Liver (tissue), 9 donors: ENCODE measurements around the gene FAXDC2. TPM values are rescaled to one million over a fixed set of nuclear protein-coding genes. Genes with fewer than 3 reads are reported as not detected.

Experiments
- DNase-seq: peaks from one replicate; pipeline ENCODE4 v3.0.0-alpha.2; 2017; ENCODE audit warnings: low spot score
- H3K27ac ChIP-seq, 2 donors: one replicate each; pipeline ENCODE4 v1.7.0; 2013; ENCODE audit warnings: inconsistent platforms in 2 of 2, low read length in 2 of 2, control low read depth in 1 of 2, low read depth in 1 of 2, mild to moderate bottlenecking in 1 of 2
- H3K27me3 ChIP-seq, 4 donors: one replicate each; pipeline versions ENCODE4 v1.6.1 to v1.7.0; 2013; ENCODE audit warnings: low read length in 3 of 4, inconsistent platforms in 1 of 4, mild to moderate bottlenecking in 1 of 4, moderate library complexity in 1 of 4; ENCODE audit not compliant: control insufficient read depth in 4 of 4, insufficient read depth in 4 of 4
- H3K36me3 ChIP-seq, 4 donors: one replicate each; pipeline versions ENCODE4 v1.6.1 to v1.7.0; 2013; ENCODE audit warnings: low read length in 3 of 4, mild to moderate bottlenecking in 3 of 4, low read depth in 1 of 4, moderate library complexity in 1 of 4; ENCODE audit not compliant: control insufficient read depth in 4 of 4, insufficient read depth in 3 of 4
- H3K4me1 ChIP-seq, 4 donors: one replicate each; pipeline versions ENCODE4 v1.6.1 to v1.7.0; 2013; ENCODE audit warnings: low read length in 3 of 4, mild to moderate bottlenecking in 3 of 4, moderate library complexity in 1 of 4; ENCODE audit not compliant: control insufficient read depth in 4 of 4, insufficient read depth in 4 of 4
- H3K4me3 ChIP-seq, 3 donors: one replicate each; pipeline versions ENCODE4 v1.6.1 to v1.7.0; 2013; ENCODE audit warnings: low read length in 3 of 3, control low read depth in 1 of 3, low read depth in 1 of 3, mild to moderate bottlenecking in 1 of 3
- H3K9ac ChIP-seq, 2 donors: one replicate each; pipeline ENCODE4 v1.7.0; 2013; ENCODE audit warnings: low read length in 2 of 2, mild to moderate bottlenecking in 2 of 2, moderate library complexity in 2 of 2, control low read depth in 1 of 2, low read depth in 1 of 2
- H3K9me3 ChIP-seq, 4 donors: one replicate each; pipeline versions ENCODE4 v1.6.1 to v1.7.0; 2013; ENCODE audit warnings: low read length in 3 of 4; ENCODE audit not compliant: control insufficient read depth in 4 of 4
- CTCF ChIP-seq: fragments of 150-350 bp; IDR thresholded peaks from 2 replicates; pipeline ENCODE4 v1.5.1; 2017; ENCODE audit warnings: improper control_type of control experiment, low read depth, low read length; ENCODE audit not compliant: missing input control
- EGR1 ChIP-seq, 2 donors: IDR thresholded peaks; 2 replicates each; pipeline ENCODE4 v1.6.1; 2016 to 2018; ENCODE audit warnings: antibody characterized with exemption in 2 of 2, low read depth in 2 of 2
- FOXA1 ChIP-seq: IDR thresholded peaks from 2 replicates; pipeline ENCODE4 v1.6.1; 2016; ENCODE audit warnings: antibody characterized with exemption
- FOXA2 ChIP-seq: IDR thresholded peaks from 2 replicates; pipeline ENCODE4 v1.6.1; 2016; ENCODE audit warnings: antibody characterized with exemption
- GABPA ChIP-seq, 2 donors: IDR thresholded peaks in 1 of 2; conservative IDR thresholded peaks in 1 of 2; 2 replicates each; pipeline ENCODE4 v1.6.1; 2016; ENCODE audit warnings: antibody characterized with exemption in 2 of 2, mild to moderate bottlenecking in 1 of 2, moderate library complexity in 1 of 2
- HNF4A ChIP-seq, 2 donors: conservative IDR thresholded peaks; 2 replicates each; pipeline ENCODE4 v1.6.1; 2016; ENCODE audit warnings: antibody characterized with exemption in 2 of 2, mild to moderate bottlenecking in 2 of 2
- HNF4G ChIP-seq: IDR thresholded peaks from 2 replicates; pipeline ENCODE4 v1.6.1; 2016; ENCODE audit warnings: antibody characterized with exemption
- JUND ChIP-seq, 2 donors: IDR thresholded peaks; 2 replicates each; pipeline ENCODE4 v1.6.1; 2016; ENCODE audit warnings: antibody characterized with exemption in 2 of 2
- MAX ChIP-seq: IDR thresholded peaks from 2 replicates; pipeline ENCODE4 v1.6.1; 2016; ENCODE audit warnings: antibody characterized with exemption
- NR2F2 ChIP-seq: IDR thresholded peaks from 2 replicates; pipeline ENCODE4 v1.6.1; 2016; ENCODE audit warnings: antibody characterized with exemption
- RAD21 ChIP-seq, 2 donors: IDR thresholded peaks; 2 replicates each; pipeline ENCODE4 v1.6.1; 2016; ENCODE audit warnings: antibody characterized with exemption in 2 of 2, mild to moderate bottlenecking in 2 of 2
- RXRA ChIP-seq, 2 donors: IDR thresholded peaks; 2 replicates each; pipeline ENCODE4 v1.6.1; 2017 to 2018; ENCODE audit warnings: antibody characterized with exemption in 2 of 2, mild to moderate bottlenecking in 1 of 2
- SP1 ChIP-seq: IDR thresholded peaks from 2 replicates; pipeline ENCODE4 v1.6.1; 2018; ENCODE audit warnings: antibody characterized with exemption, mild to moderate bottlenecking
- TAF1 ChIP-seq: conservative IDR thresholded peaks from 2 replicates; pipeline ENCODE4 v1.6.1; 2016; ENCODE audit warnings: antibody characterized with exemption, mild to moderate bottlenecking
- YY1 ChIP-seq: IDR thresholded peaks from 2 replicates; pipeline ENCODE4 v1.6.1; 2016; ENCODE audit warnings: antibody characterized with exemption, mild to moderate bottlenecking
- WGBS: extraction: QIAGEN DNeasy Blood & Tissue Kit; methylation state at CpG from one replicate; pipeline ENCODE4 v1.1.7; 2013; 5-methylcytosine and 5-hydroxymethylcytosine counted together
- polyA plus RNA-seq, 2 donors: library from polyadenylated mRNA; stranded (reverse) in 1 of 2; unstranded in 1 of 2; fragments of 200-250 nt in 1 of 2; fragments of >200 nt in 1 of 2; fragmentation: Nextera tagmentation in 1 of 2; extraction: Ambion mirVana in 1 of 2; gene quantifications; one replicate each; pipeline versions ENCODE4 v1.2.1 to v1.2.3, GENCODE V29; 2013 to 2015
- total RNA-seq, 2 donors: library from RNA; depleted of rRNA; stranded (reverse); fragments of >200 nt; gene quantifications; one replicate each; pipeline ENCODE4 v1.2.3, GENCODE V29; 2014
- TF ChIP-seq, protein P1 (sequence below): IDR thresholded peaks from 2 replicates; pipeline ENCODE4 v1.6.1; 2016; ENCODE audit warnings: antibody characterized with exemption
- TF ChIP-seq, protein P2 (sequence below): IDR thresholded peaks from 2 replicates; pipeline ENCODE4 v1.6.1; 2016; ENCODE audit warnings: antibody characterized with exemption
- TF ChIP-seq, protein P3 (sequence below): IDR thresholded peaks from 2 replicates; pipeline ENCODE4 v1.6.1; 2016; ENCODE audit warnings: antibody characterized with exemption, mild to moderate bottlenecking
- donor health status: healthy.
- donor health status: healthy.
- donor health status: healthy.
- donor health status: healthy.
- donor health status: healthy.

The FAXDC2 gene
- total and polyA plus RNA-seq, 4 donors, result 27.5 to 110 (median 64.5) TPM

DNA sequence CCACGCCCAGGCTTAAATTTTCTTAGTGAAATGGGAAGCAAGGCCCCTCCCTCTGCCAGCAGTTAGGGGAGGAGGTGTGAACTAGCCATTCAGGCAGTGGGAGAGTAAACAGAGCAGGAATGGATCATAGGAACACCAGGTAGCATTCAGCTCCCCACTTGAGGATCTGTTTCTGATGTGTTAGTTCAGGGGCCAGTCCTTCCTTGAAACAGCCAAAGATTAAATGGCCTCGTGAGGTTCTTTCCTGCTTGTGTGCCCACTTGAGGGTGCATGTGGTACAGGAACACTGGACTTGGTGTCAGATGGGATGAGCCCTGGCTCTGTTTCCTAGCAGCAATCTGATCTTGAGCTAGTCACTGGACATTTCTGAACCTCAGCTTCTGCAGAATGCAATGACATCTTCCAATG is 21.2 kb downstream of the FAXDC2 start:
- Histone ChIP-seq H3K27me3 (no peaks in the 10 kb centered on the region), H3K9me3 (no peaks in the 10 kb centered on the region), H3K4me3 (no peak overlapping the region), H3K9ac (no peak overlapping the region), H3K4me1 (peaks cover 2 to 6% (median 3%) of the 10 kb centered on the region in 4 donors), H3K36me3 (peaks cover 3 to 29% (median 21%) of the 10 kb centered on the region in 4 donors), H3K27ac (no peak overlapping the region)
- no peak for DNase-seq
- WGBS, result 85% methylated on average over 2 of the region's 2 CpGs
- TF ChIP-seq CTCF (no peak), TAF1 (no peak), GABPA (IDR thresholded peaks at IDR 0.05 in 1 of 2, conservative IDR thresholded peaks at IDR 0.05 in 1 of 2) (no peak), HNF4A (conservative IDR thresholded peaks at IDR 0.05) (no peak), RAD21 (IDR thresholded peaks at IDR 0.05) (no peak), JUND (IDR thresholded peaks at IDR 0.05) (no peak), YY1 (no peak), NR2F2 (no peak), FOXA1 (no peak), RXRA (IDR thresholded peaks at IDR 0.05) (no peak), FOXA2 (no peak), EGR1 (IDR thresholded peaks at IDR 0.05; ENCODE audit: low read depth in 2 of 2) (no peak), MAX (no peak), HNF4G (no peak), SP1 (no peak)
- TF ChIP-seq, protein P1, sequence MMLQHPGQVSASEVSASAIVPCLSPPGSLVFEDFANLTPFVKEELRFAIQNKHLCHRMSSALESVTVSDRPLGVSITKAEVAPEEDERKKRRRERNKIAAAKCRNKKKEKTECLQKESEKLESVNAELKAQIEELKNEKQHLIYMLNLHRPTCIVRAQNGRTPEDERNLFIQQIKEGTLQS, result no peak
- TF ChIP-seq, protein P2, sequence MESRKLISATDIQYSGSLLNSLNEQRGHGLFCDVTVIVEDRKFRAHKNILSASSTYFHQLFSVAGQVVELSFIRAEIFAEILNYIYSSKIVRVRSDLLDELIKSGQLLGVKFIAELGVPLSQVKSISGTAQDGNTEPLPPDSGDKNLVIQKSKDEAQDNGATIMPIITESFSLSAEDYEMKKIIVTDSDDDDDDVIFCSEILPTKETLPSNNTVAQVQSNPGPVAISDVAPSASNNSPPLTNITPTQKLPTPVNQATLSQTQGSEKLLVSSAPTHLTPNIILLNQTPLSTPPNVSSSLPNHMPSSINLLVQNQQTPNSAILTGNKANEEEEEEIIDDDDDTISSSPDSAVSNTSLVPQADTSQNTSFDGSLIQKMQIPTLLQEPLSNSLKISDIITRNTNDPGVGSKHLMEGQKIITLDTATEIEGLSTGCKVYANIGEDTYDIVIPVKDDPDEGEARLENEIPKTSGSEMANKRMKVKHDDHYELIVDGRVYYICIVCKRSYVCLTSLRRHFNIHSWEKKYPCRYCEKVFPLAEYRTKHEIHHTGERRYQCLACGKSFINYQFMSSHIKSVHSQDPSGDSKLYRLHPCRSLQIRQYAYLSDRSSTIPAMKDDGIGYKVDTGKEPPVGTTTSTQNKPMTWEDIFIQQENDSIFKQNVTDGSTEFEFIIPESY, result no peak
- TF ChIP-seq, protein P3, sequence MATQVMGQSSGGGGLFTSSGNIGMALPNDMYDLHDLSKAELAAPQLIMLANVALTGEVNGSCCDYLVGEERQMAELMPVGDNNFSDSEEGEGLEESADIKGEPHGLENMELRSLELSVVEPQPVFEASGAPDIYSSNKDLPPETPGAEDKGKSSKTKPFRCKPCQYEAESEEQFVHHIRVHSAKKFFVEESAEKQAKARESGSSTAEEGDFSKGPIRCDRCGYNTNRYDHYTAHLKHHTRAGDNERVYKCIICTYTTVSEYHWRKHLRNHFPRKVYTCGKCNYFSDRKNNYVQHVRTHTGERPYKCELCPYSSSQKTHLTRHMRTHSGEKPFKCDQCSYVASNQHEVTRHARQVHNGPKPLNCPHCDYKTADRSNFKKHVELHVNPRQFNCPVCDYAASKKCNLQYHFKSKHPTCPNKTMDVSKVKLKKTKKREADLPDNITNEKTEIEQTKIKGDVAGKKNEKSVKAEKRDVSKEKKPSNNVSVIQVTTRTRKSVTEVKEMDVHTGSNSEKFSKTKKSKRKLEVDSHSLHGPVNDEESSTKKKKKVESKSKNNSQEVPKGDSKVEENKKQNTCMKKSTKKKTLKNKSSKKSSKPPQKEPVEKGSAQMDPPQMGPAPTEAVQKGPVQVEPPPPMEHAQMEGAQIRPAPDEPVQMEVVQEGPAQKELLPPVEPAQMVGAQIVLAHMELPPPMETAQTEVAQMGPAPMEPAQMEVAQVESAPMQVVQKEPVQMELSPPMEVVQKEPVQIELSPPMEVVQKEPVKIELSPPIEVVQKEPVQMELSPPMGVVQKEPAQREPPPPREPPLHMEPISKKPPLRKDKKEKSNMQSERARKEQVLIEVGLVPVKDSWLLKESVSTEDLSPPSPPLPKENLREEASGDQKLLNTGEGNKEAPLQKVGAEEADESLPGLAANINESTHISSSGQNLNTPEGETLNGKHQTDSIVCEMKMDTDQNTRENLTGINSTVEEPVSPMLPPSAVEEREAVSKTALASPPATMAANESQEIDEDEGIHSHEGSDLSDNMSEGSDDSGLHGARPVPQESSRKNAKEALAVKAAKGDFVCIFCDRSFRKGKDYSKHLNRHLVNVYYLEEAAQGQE, result no peak
